H9 (cell line): ENCODE measurements around the gene UGT1A5. TPM values are rescaled to one million over a fixed set of nuclear protein-coding genes. Genes with fewer than 3 reads are reported as not detected.

Experiments used
- DNase-seq: peaks from one replicate; pipeline ENCODE4 v3.0.0-alpha.2; 2017
- H2AFZ ChIP-seq: one replicate; pipeline ENCODE4 v1.6.1; 2013; ENCODE audit warnings: mild to moderate bottlenecking, low read length, control low read depth, moderate library complexity
- H2AK5ac ChIP-seq: 2 replicates; pipeline ENCODE4 v1.6.1; 2013; ENCODE audit warnings: low read length, control low read depth, mixed read lengths; ENCODE audit not compliant: insufficient read length
- H2BK120ac ChIP-seq: one replicate; pipeline ENCODE4 v1.6.1; 2013; ENCODE audit warnings: low read depth, mild to moderate bottlenecking, low read length, control low read depth, inconsistent platforms; ENCODE audit not compliant: poor library complexity, severe bottlenecking
- H2BK12ac ChIP-seq: 2 replicates; pipeline ENCODE4 v1.6.1; 2013; ENCODE audit warnings: low read length, control low read depth, mixed read lengths, low read depth; ENCODE audit not compliant: insufficient read length
- H2BK15ac ChIP-seq: 2 replicates; pipeline ENCODE4 v1.6.1; 2013; ENCODE audit warnings: low read depth, low read length, control low read depth
- H2BK20ac ChIP-seq: one replicate; pipeline ENCODE4 v1.6.1; 2013; ENCODE audit warnings: low read depth, mild to moderate bottlenecking, low read length, control low read depth, inconsistent platforms; ENCODE audit not compliant: poor library complexity, severe bottlenecking
- H2BK5ac ChIP-seq: 2 replicates; pipeline ENCODE4 v1.6.1; 2013; ENCODE audit warnings: low read length, control low read depth, mixed read lengths; ENCODE audit not compliant: insufficient read length
- H3K14ac ChIP-seq: 2 replicates; pipeline ENCODE4 v1.6.1; 2013; ENCODE audit warnings: low read length, control low read depth; ENCODE audit not compliant: insufficient read depth
- H3K18ac ChIP-seq: 2 replicates; pipeline ENCODE4 v1.6.1; 2013; ENCODE audit warnings: low read depth, mild to moderate bottlenecking, mixed read lengths, low read length, control low read depth; ENCODE audit not compliant: insufficient read length
- H3K23ac ChIP-seq: 2 replicates; pipeline ENCODE4 v1.6.1; 2013; ENCODE audit warnings: low read length, control low read depth, mixed read lengths, low read depth; ENCODE audit not compliant: insufficient read length
- H3K23me2 ChIP-seq: 2 replicates; pipeline ENCODE4 v1.6.1; 2013; ENCODE audit warnings: low read depth, mild to moderate bottlenecking, mixed read lengths, low read length, control low read depth; ENCODE audit not compliant: insufficient read length, poor library complexity, severe bottlenecking
- H3K27ac ChIP-seq: 2 replicates; pipeline ENCODE4 v1.5.1; 2013; ENCODE audit warnings: low read length, control low read depth, mixed read lengths, low read depth; ENCODE audit not compliant: insufficient read length
- H3K27me3 ChIP-seq: 2 replicates; pipeline ENCODE4 v1.6.1; 2013; ENCODE audit warnings: low read length, control low read depth, inconsistent platforms; ENCODE audit not compliant: insufficient read depth
- H3K4ac ChIP-seq: 2 replicates; pipeline ENCODE4 v1.6.1; 2013; ENCODE audit warnings: low read depth, mild to moderate bottlenecking, control low read depth, inconsistent platforms, low read length, moderate library complexity
- H3K4me1 ChIP-seq: 2 replicates; pipeline ENCODE4 v1.6.1; 2013; ENCODE audit warnings: low read length, control low read depth, inconsistent platforms; ENCODE audit not compliant: insufficient read depth
- H3K4me2 ChIP-seq: 2 replicates; pipeline ENCODE4 v1.6.1; 2013; ENCODE audit warnings: low read length, control low read depth, mixed read lengths; ENCODE audit not compliant: insufficient read length, insufficient read depth
- H3K56ac ChIP-seq: 2 replicates; pipeline ENCODE4 v1.6.1; 2013; ENCODE audit warnings: low read depth, mild to moderate bottlenecking, mixed read lengths, low read length, control low read depth; ENCODE audit not compliant: insufficient read length
- H3K79me1 ChIP-seq: 2 replicates; pipeline ENCODE4 v1.6.1; 2013; ENCODE audit warnings: low read depth, mild to moderate bottlenecking, moderate library complexity, low read length, control low read depth, inconsistent platforms; ENCODE audit not compliant: insufficient read depth, poor library complexity, severe bottlenecking
- H3K79me2 ChIP-seq: 2 replicates; pipeline ENCODE4 v1.6.1; 2013; ENCODE audit warnings: low read length, control low read depth, inconsistent platforms; ENCODE audit not compliant: insufficient read depth
- H3K9ac ChIP-seq: 2 replicates; pipeline ENCODE4 v1.6.1; 2013; ENCODE audit warnings: low read length, control low read depth, mixed read lengths; ENCODE audit not compliant: insufficient read length; ENCODE audit errors: extremely low read depth
- H3K9me3 ChIP-seq: one replicate; pipeline ENCODE4 v1.6.1; 2013; ENCODE audit warnings: low read depth, low read length, inconsistent platforms; ENCODE audit not compliant: control insufficient read depth
- H3T11ph ChIP-seq: one replicate; pipeline ENCODE4 v1.6.1; 2013; ENCODE audit warnings: mild to moderate bottlenecking, low read length, control low read depth, inconsistent platforms
- H4K20me1 ChIP-seq: one replicate; pipeline ENCODE4 v1.6.1; 2013; ENCODE audit not compliant: control insufficient read depth, insufficient read length, insufficient read depth
- H4K5ac ChIP-seq: 2 replicates; pipeline ENCODE4 v1.6.1; 2013; ENCODE audit warnings: low read depth, mild to moderate bottlenecking, mixed read lengths, low read length, control low read depth; ENCODE audit not compliant: insufficient read length
- H4K8ac ChIP-seq: replicated peaks from 2 replicates; pipeline ENCODE4 v1.6.1; 2013; ENCODE audit warnings: low read length, control low read depth, mixed read lengths, low read depth; ENCODE audit not compliant: insufficient read length
- H4K91ac ChIP-seq: 2 replicates; pipeline ENCODE4 v1.6.1; 2013; ENCODE audit warnings: low read depth, mild to moderate bottlenecking, moderate library complexity, mixed read lengths, low read length, control low read depth; ENCODE audit not compliant: insufficient read length
- H3K27ac Mint-ChIP-seq, 3 experiments: 2 replicates in 2 of 3; 3 replicates in 1 of 3; pipeline ENCODE4 v1.8.0; 2020 to 2021; ENCODE audit warnings: mixed read lengths in 3 of 3, mild to moderate bottlenecking in 1 of 3, moderate library complexity in 1 of 3
- H3K27me3 Mint-ChIP-seq: 2 replicates; pipeline ENCODE4 v1.8.0; 2021; ENCODE audit warnings: low read depth, mild to moderate bottlenecking, moderate library complexity, mixed read lengths
- H3K36me3 Mint-ChIP-seq, 3 experiments: 2 replicates in 2 of 3; 3 replicates in 1 of 3; pipeline ENCODE4 v1.8.0; 2020 to 2021; ENCODE audit warnings: low read depth in 3 of 3, mixed read lengths in 3 of 3; ENCODE audit not compliant: insufficient read depth in 1 of 3
- H3K4me1 Mint-ChIP-seq, 2 experiments: 2 replicates each; pipeline ENCODE4 v1.8.0; 2020; ENCODE audit warnings: mixed read lengths in 2 of 2
- H3K4me3 Mint-ChIP-seq, 2 experiments: 2 replicates in 1 of 2; 3 replicates in 1 of 2; pipeline ENCODE4 v1.8.0; 2020 to 2021; ENCODE audit warnings: mild to moderate bottlenecking in 2 of 2, mixed read lengths in 2 of 2, moderate library complexity in 1 of 2
- H3K9me3 Mint-ChIP-seq, 2 experiments: 2 replicates in 1 of 2; 3 replicates in 1 of 2; pipeline ENCODE4 v1.8.0; 2020; ENCODE audit warnings: mild to moderate bottlenecking in 2 of 2, mixed read lengths in 2 of 2, moderate library complexity in 1 of 2
- WGBS: extraction: QIAGEN DNeasy Blood & Tissue Kit; methylation state at CpG from one replicate; pipeline ENCODE4 v1.1.7; 2013; ENCODE audit warnings: missing lambda C conversion rate, low lambda C conversion rate, mixed read lengths; ENCODE audit not compliant: insufficient read length; ENCODE audit errors: extremely low coverage; 5-methylcytosine and 5-hydroxymethylcytosine counted together
- total RNA-seq: library from RNA; stranded (reverse); gene quantifications from 2 replicates; pipeline ENCODE4 v1.2.1, GENCODE V29; 2021
- TF ChIP-seq, protein P1 (sequence below): fragments of 200-600 bp; sonication (generic); conservative IDR thresholded peaks from 3 replicates; pipeline ENCODE4 v1.8.0; 2021; ENCODE audit warnings: antibody characterized with exemption, mild to moderate bottlenecking

UGT1A5 gene
- total RNA-seq, 1 experiment from 2014 or later: not detected

DNA sequence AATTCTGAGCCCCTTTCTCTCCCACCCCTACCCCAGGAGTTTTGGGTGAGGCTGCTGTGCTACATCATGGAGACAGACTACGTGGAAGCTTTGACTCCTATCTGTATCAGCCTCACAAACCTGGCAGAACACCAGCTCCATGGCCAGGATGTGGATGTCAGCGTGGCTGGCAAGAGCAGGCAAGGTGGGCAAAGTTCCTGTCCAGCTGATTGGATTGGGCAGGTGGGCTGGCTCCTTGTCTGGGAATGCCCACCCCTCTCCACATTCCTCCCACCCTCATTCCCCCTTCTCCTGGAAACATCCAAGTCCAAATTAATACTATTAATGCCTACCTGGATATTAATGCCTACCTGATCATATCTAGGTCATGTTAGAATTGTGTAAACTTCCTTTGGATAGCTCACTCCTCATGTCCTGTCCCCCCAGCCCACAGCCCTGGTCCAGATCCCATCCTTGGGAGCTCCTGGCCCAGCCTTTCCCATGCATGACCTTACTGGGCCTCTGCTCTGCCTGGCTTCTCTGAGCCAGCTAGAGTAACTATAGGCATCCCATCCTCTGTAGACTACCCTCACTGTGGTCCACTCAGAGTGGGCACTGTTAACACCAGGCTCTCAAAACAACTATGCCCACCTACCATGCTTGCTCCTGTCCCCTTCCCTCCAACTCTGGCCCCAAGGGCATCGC, 89.6 kb downstream of the UGT1A5 start:
- H3K18ac ChIP-seq: no peak overlapping the region
- no peaks in the 10 kb centered on the region for H3K23me2 ChIP-seq
- no peaks in the 10 kb centered on the region for H3K9me3 ChIP-seq
- Mint-ChIP-seq H3K36me3 (peaks cover 0 to 5% (median 4%) of the 10 kb centered on the region in 3 experiments; a peak in 2 of 7 replicates), H3K4me3 (no peak overlapping the region), H3K27ac (no peak overlapping the region), H3K4me1 (peaks cover 2 to 4% of the 10 kb centered on the region in 2 experiments; a peak in 3 of 4 replicates), H3K9me3 (peaks cover 14 to 21% of the 10 kb centered on the region in 2 experiments), H3K27me3 (peaks cover 18% of the 10 kb centered on the region)
- no peaks in the 10 kb centered on the region for H3K79me2 ChIP-seq
- no peak overlapping the region for H2BK20ac ChIP-seq
- no peak overlapping the region for H3K4me2 ChIP-seq
- H4K5ac ChIP-seq: no peak overlapping the region
- H2AFZ ChIP-seq: no peak overlapping the region
- H3K14ac ChIP-seq: no peak overlapping the region
- H3K27ac ChIP-seq: no peak overlapping the region
- H4K91ac ChIP-seq: no peak overlapping the region
- no peak overlapping the region for H2BK12ac ChIP-seq
- no peak overlapping the region for H3K9ac ChIP-seq
- no peak overlapping the region for H3K23ac ChIP-seq
- H4K20me1 ChIP-seq: no peaks in the 10 kb centered on the region
- no peaks in the 10 kb centered on the region for H3K4me1 ChIP-seq
- H3T11ph ChIP-seq: no peak overlapping the region
- H2BK5ac ChIP-seq: no peak overlapping the region
- H2AK5ac ChIP-seq: no peak overlapping the region
- no peak overlapping the region for H2BK120ac ChIP-seq
- DNase-seq: no peak
- WGBS: no CpG with 5 or more reads among the region's 3 CpGs
- no peak overlapping the region for H4K8ac ChIP-seq
- H3K4ac ChIP-seq: no peak overlapping the region
- no peak overlapping the region for H3K56ac ChIP-seq
- no peak overlapping the region for H2BK15ac ChIP-seq
- H3K27me3 ChIP-seq: no peaks in the 10 kb centered on the region
- no peaks in the 10 kb centered on the region for H3K79me1 ChIP-seq
- TF ChIP-seq, protein P1, sequence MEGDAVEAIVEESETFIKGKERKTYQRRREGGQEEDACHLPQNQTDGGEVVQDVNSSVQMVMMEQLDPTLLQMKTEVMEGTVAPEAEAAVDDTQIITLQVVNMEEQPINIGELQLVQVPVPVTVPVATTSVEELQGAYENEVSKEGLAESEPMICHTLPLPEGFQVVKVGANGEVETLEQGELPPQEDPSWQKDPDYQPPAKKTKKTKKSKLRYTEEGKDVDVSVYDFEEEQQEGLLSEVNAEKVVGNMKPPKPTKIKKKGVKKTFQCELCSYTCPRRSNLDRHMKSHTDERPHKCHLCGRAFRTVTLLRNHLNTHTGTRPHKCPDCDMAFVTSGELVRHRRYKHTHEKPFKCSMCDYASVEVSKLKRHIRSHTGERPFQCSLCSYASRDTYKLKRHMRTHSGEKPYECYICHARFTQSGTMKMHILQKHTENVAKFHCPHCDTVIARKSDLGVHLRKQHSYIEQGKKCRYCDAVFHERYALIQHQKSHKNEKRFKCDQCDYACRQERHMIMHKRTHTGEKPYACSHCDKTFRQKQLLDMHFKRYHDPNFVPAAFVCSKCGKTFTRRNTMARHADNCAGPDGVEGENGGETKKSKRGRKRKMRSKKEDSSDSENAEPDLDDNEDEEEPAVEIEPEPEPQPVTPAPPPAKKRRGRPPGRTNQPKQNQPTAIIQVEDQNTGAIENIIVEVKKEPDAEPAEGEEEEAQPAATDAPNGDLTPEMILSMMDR: no peak
